Adrenal gland (tissue), 5 donors: ENCODE results near the gene KIRREL3.
"Not testable (repeated sequence)": the region's sequence is repeated elsewhere in the genome, so short reads cannot be mapped to it uniquely, and the experiment has no call there.

Experiments
- POLR2A ChIP-seq, 2 donors: fragments of 450-650 bp; IDR thresholded peaks; one replicate each; pipeline ENCODE4 v1.6.1; 2017; ENCODE audit warnings: antibody characterized with exemption in 2 of 2, mild to moderate bottlenecking in 2 of 2, moderate library complexity in 1 of 2
- TF ChIP-seq, protein P1 (sequence below), 6 experiments: fragments of 450-650 bp in 4 of 6; fragments of 200-600 bp in 2 of 6; sonication (generic) in 1 of 6; IDR thresholded peaks; 1 replicate in 5 of 6; 2 replicates in 1 of 6; pipeline versions ENCODE4 v1.5.1 to v1.8.0; 2016 to 2021; ENCODE audit warnings: antibody characterized with exemption in 6 of 6, mild to moderate bottlenecking in 2 of 6, moderate library complexity in 1 of 6
- donor health status: DM: no; HTN: no; CAD: no.

DNA sequence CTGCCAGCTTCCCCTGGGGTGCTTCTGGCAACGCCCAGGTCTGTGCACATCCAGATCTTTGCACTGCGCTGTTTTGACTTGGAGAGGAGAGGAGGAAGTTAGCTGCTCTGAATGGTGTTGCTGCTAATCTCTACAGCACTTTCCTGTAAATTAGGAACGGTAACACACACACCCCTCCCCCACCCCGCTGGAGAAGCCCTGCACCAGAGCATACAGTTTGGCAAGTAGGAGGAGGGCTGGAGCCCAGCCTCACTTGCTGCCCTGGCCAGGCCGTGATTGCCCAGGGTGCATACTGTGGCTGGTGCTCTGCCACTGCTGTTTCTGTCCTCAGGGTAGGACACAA, 613.9 kb downstream of the KIRREL3 start:
- TF ChIP-seq, protein P1, sequence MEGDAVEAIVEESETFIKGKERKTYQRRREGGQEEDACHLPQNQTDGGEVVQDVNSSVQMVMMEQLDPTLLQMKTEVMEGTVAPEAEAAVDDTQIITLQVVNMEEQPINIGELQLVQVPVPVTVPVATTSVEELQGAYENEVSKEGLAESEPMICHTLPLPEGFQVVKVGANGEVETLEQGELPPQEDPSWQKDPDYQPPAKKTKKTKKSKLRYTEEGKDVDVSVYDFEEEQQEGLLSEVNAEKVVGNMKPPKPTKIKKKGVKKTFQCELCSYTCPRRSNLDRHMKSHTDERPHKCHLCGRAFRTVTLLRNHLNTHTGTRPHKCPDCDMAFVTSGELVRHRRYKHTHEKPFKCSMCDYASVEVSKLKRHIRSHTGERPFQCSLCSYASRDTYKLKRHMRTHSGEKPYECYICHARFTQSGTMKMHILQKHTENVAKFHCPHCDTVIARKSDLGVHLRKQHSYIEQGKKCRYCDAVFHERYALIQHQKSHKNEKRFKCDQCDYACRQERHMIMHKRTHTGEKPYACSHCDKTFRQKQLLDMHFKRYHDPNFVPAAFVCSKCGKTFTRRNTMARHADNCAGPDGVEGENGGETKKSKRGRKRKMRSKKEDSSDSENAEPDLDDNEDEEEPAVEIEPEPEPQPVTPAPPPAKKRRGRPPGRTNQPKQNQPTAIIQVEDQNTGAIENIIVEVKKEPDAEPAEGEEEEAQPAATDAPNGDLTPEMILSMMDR (IDR thresholded peaks at IDR 0.05), result not testable (repeated sequence)
- TF ChIP-seq POLR2A (IDR thresholded peaks at IDR 0.05), result not testable (repeated sequence)
